Astrocyte of the cerebellum (primary cell): ENCODE data around the gene GALM.
A peak's percentile ranks its signal among the peaks of the same experiment; 100 is the strongest.
"Not testable (repeated sequence)": the region's sequence is repeated elsewhere in the genome, so short reads cannot be mapped to it uniquely, and the experiment has no call there.

Experiments
- DNase-seq: peaks from one replicate; pipeline ENCODE4 v3.0.0-alpha.2; 2011; ENCODE audit warnings: low read depth
- H3K4me3 ChIP-seq: 2 replicates; pipeline ENCODE4 v1.5.1; 2011; ENCODE audit warnings: mild to moderate bottlenecking, low read depth, low read length, moderate library complexity
- in situ Hi-C: cut with HindIII; loops from 2 replicates; pipeline ENCODE4 v1.10.0; 2017; ENCODE audit warnings: low sequenced_read_pairs
- TF ChIP-seq, protein P1 (sequence below): IDR thresholded peaks from 2 replicates; pipeline ENCODE4 v1.5.1; 2012; ENCODE audit warnings: low read length, low read depth, moderate library complexity, mild to moderate bottlenecking; ENCODE audit errors: missing control alignments

Gene GALM

DNA sequence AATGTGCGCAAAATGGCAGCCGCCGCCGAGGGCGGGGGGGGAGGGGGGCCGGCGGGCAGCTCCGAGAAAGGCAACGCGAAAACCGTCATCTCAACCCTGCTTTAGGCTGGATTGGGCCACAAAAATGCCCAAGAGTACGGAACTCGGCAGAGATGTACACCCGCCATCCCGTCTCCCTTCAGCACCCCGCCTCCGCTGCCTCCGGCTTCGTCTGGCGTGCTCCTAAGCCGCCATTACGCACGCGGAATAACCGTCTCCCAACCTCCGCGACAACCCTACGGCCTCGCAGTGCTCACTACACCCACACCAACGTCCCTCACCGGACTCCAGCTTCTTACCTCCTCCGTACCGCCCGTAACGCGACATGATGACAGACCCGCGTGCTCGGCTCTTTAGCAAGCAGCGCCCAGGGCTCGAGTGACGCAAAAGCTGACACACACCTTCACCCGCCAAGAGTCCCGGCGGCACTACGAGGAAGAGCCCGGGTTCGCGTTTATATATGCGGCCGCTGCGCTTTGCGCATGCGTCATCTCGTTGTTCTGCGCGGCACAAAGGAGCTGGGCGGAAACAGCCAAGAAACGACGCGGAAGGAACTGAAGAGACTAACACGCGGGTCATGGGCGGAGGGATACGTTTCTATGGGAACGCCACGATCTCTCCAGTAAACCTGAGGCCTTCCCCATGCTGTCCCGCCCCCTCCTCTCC is 85.1 kb downstream of the GALM start, which contains the start of gene SRSF7:
Gene SRSF7 (minus strand): TSS at position 471 of the 705 bp plus-strand sequence. CDS start 105 bp downstream, at position 366.
- in situ Hi-C loops = no loop called here
- DNase-seq = peak; percentile 98
- peak within 1 kb of the TSS; percentile 97 for H3K4me3 ChIP-seq
- TF ChIP-seq, protein P1, sequence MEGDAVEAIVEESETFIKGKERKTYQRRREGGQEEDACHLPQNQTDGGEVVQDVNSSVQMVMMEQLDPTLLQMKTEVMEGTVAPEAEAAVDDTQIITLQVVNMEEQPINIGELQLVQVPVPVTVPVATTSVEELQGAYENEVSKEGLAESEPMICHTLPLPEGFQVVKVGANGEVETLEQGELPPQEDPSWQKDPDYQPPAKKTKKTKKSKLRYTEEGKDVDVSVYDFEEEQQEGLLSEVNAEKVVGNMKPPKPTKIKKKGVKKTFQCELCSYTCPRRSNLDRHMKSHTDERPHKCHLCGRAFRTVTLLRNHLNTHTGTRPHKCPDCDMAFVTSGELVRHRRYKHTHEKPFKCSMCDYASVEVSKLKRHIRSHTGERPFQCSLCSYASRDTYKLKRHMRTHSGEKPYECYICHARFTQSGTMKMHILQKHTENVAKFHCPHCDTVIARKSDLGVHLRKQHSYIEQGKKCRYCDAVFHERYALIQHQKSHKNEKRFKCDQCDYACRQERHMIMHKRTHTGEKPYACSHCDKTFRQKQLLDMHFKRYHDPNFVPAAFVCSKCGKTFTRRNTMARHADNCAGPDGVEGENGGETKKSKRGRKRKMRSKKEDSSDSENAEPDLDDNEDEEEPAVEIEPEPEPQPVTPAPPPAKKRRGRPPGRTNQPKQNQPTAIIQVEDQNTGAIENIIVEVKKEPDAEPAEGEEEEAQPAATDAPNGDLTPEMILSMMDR = no peak

DNA sequence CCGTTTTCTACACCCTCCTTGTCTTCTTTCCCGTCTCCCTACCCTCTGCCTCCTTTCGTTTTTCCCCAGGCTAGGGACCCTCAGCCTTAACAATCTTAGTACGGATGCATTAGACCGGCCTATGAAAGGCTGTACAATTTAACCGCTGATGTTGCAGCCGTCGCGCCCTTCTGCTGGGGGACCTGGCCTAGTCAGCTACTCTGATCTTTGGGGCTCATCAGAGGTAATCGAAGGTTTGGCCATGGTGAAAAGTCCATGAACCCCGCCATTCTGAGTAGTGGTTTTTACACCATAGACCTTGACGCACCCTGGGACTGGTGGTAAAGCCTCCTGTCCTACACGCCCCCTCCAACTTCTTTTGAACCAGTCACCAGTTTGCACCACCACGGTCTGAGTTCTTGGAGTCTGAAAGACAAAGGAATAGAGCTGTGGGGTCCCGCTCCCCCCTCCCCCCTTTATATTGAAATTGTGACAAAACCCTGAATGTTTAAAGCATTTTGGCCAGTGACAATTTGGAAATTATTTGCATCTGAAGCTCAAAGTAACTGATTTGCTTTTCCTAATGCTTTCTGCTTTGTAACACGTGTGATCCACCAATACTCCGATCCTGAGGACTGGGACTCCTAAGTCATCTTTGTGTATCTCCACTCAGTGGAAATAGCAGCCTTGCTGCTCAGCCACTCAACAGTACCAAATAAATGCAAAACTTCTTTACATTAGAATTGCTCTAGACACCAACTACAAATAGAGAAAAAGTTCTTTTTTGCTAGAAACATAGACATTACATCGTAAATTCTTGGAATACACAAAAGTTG is 85.9 kb downstream of the GALM start:
- DNase-seq = no peak
- TF ChIP-seq, protein P1 = no peak
- in situ Hi-C loops = no loop called here
- peak overlapping the region; percentile 97 for H3K4me3 ChIP-seq

DNA sequence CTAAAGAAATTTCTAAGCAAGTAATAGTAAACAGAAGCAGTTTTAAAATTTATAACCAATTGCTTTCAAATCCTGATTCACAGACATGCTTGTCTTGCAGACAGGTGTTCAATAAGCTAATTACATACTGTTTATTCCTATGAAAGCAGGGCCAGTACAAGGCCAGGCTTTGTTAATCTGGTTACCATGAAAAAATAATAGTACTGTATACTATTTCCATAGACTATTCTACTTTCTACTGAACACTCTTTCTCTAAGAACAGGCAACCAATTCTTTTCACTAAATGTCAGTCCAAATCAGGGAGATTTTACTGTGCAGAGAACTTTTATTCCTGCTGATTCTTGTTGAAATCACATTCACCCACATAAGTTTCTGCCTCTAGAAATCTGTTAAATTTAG is 88.1 kb downstream of the GALM start:
- H3K4me3 ChIP-seq = no peak overlapping the region
- in situ Hi-C loops = no loop called here
- TF ChIP-seq, protein P1 = no peak
- no peak for DNase-seq

DNA sequence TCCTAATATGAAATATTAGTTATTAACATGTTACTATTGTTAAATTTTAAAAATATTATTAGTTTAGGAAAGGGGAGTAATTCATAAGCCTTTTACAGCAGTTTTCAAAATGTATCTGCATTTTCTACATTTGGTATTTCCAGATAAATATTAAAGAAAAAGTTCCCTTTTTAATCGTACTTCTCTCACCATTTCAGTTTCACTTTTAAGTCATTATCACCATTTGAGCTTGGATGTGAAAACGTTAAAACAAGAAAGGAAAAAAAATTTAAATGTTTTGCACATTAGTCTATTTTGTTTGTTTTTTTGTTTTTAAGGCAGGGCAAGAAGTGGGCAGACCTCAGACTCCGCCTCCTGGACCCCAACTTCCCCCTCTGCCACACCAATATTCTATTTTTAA is 88.6 kb downstream of the GALM start:
- TF ChIP-seq, protein P1 = no peak
- in situ Hi-C loops = no loop called here
- H3K4me3 ChIP-seq = no peak overlapping the region
- DNase-seq = no peak

DNA sequence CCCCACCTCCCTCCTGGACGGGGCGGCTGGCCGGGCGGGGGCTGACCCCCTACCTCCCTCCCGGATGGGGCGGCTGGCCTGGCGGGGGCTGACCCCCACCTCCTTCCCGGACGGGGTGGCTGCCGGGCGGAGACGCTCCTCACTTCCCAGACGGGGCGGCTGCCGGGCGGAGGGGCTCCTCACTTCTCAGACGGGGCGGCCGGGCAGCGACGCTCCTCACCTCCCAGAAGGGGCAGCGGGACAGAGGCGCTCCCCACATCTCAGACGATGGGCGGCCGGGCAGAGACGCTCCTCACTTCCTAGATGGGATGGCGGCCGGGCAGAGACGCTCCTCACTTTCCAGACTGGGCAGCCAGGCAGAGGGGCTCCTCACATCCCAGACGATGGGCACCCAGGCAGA is 90.0 kb downstream of the GALM start:
- in situ Hi-C loops, H3K4me3 ChIP-seq, DNase-seq: not testable (repeated sequence)

DNA sequence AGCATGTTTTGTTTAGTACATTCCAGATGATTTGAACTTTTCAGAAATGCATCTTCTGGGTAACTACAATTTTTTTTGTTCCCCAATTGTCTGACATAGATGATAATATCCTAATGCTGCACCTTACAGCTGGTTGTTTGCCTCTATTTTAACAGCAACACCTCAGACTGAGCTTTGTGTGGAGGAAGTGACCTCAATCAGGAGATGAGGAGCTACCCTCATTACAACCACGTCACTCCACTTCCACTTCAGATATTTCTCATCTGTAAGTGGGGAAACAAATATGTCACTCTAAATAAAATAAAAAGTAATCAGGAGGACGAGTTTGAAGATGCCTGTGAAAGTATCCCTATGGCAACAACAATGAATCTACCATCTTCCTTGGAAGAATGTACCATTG is 97.3 kb downstream of the GALM start:
- in situ Hi-C loops = no loop called here
- TF ChIP-seq, protein P1 = no peak
- no peak overlapping the region for H3K4me3 ChIP-seq
- no peak for DNase-seq

DNA sequence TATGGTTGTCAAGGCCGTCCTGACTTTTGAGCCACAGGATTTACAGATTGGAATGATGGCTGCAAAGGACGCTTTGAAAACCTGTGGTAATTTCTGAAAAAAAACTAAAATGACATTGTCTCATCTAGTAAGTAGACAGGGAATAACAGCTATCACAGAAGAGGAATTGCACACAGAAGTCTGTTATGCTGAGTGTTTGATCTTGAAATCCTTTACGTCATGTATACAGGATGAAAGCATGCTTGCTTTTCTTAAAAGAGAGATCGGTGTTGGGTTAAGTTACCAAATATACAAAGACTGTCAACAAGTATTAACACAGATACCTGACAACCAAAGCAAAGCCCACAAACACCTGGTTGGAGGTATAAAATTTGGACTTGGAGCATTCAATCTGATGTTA is 97.8 kb downstream of the GALM start:
- in situ Hi-C loops = no loop called here
- TF ChIP-seq, protein P1 = no peak
- DNase-seq = no peak
- H3K4me3 ChIP-seq = no peak overlapping the region
